Measurements from ENCODE around the gene XBP1. TPM values are rescaled to one million over a fixed set of nuclear protein-coding genes. Genes with fewer than 3 reads are reported as not detected.
A peak's percentile ranks its signal among the peaks of the same experiment; 100 is the strongest.
"Not testable (repeated sequence)": the region's sequence is repeated elsewhere in the genome, so short reads cannot be mapped to it uniquely, and the experiment has no call there.

XBP1 gene
- polyA plus RNA-seq, 1 donor = 127 TPM

- DNase-seq = no peak
Observed at GRCh38 chr22:28820885-28821284, 20.5 kb upstream of the XBP1 start.

GRCh38 chr22:28819253-28820096, 19.1 kb upstream of the XBP1 start:
- no peak for DNase-seq

GRCh38 chr22:28817919-28818859, 17.8 kb upstream of the XBP1 start:
- DNase-seq = peak; percentile 81

GRCh38 chr22:28817064-28817463, 16.7 kb upstream of the XBP1 start:
- DNase-seq = no peak

- DNase-seq = no peak
Observed at GRCh38 chr22:28815729-28816128, 15.4 kb upstream of the XBP1 start.

GRCh38 chr22:28815111-28815510, 14.7 kb upstream of the XBP1 start:
- no peak for DNase-seq

GRCh38 chr22:28813772-28814518, 13.6 kb upstream of the XBP1 start:
- DNase-seq = no peak

GRCh38 chr22:28812516-28812915, 12.1 kb upstream of the XBP1 start:
- no peak for DNase-seq

- no peak for DNase-seq
Observed at GRCh38 chr22:28810821-28811491, 10.6 kb upstream of the XBP1 start.

- DNase-seq = no peak
Observed at GRCh38 chr22:28808716-28809355, 8.5 kb upstream of the XBP1 start.

- DNase-seq = not testable (repeated sequence)
Observed at GRCh38 chr22:28805426-28805825, 5.1 kb upstream of the XBP1 start.

- DNase-seq = no peak
Observed at GRCh38 chr22:28802595-28803123, 2.3 kb upstream of the XBP1 start.

- DNase-seq = no peak
Observed at GRCh38 chr22:28801845-28802594, 1.7 kb upstream of the XBP1 start.

- DNase-seq = no peak
Observed at GRCh38 chr22:28799606-28800307, 612 bp downstream of the XBP1 start.

GRCh38 chr22:28798810-28799605, 1.4 kb downstream of the XBP1 start:
- DNase-seq = no peak

- DNase-seq = no peak
Observed at GRCh38 chr22:28795932-28796856, 4.2 kb downstream of the XBP1 start.

GRCh38 chr22:28795071-28795693, 5.2 kb downstream of the XBP1 start:
- DNase-seq = no peak

Data from left kidney (tissue), 2 donors.